ENCODE data around the gene TM4SF4. TPM values are rescaled to one million over a fixed set of nuclear protein-coding genes. Genes with fewer than 3 reads are reported as not detected.

Gene TM4SF4
- total RNA-seq, 1 experiment from 2014 or later, result 2.7 TPM

DNA sequence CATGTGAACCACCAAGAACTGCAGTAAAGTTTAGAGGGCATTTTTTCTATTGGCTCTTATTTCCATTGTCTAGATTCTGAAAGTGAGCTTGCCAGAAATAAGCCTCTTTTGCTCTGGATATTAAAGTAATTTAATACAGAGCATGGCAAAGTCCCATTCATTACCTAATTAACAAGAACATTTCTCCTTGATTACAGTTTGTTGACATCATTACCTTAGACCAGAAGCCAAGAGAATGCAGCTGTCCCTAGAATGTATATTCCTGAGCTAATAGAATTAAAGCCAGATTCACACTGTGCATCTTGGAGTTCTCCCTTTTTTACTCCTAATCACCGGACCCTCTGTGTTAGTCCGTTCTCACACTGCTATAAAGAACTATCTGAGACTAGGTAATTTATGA is 46.4 kb upstream of the TM4SF4 start:
- no peak overlapping the region for H3K4me3 ChIP-seq (ENCODE audit: low read depth, low read length)
- DNase-seq, result no peak
- Mint-ChIP-seq H3K36me3 (ENCODE audit: insufficient read depth, unreplicated experiment) (no peaks in the 10 kb centered on the region), H3K4me3 (ENCODE audit: unreplicated experiment) (no peak overlapping the region), H3K27me3 (ENCODE audit: insufficient read depth, unreplicated experiment) (no peaks in the 10 kb centered on the region), H3K27ac (ENCODE audit: unreplicated experiment) (no peak overlapping the region), H3K9me3 (ENCODE audit: unreplicated experiment) (no peaks in the 10 kb centered on the region), H3K4me1 (ENCODE audit: low read depth, unreplicated experiment) (no peaks in the 10 kb centered on the region)
- TF ChIP-seq CTCF (IDR thresholded peaks at IDR 0.05; ENCODE audit: insufficient read depth in 1 of 2, low read depth in 1 of 2, low read length in 1 of 2, severe bottlenecking in 1 of 2, unreplicated experiment in 1 of 2), result no peak
- BruUV-seq (replicated peaks), result no TSS peak
- no peaks in the 10 kb centered on the region for H3K9me3 ChIP-seq
- ChIA-PET POLR2A (no interaction called here), CTCF (no interaction called here)
- H3K36me3 ChIP-seq (ENCODE audit: control insufficient read depth, insufficient read depth, low read length), result no peaks in the 10 kb centered on the region
- no peaks in the 10 kb centered on the region for H3K4me1 ChIP-seq
- intact Hi-C loops (cut with micrococcal nuclease; ENCODE audit: unreplicated experiment), result no loop called here
- H3K27me3 ChIP-seq (replicated peaks; ENCODE audit: control insufficient read depth, insufficient read depth, low read length), result no peaks in the 10 kb centered on the region

- Mint-ChIP-seq H3K27me3 (ENCODE audit: insufficient read depth, unreplicated experiment) (no peaks in the 10 kb centered on the region), H3K36me3 (ENCODE audit: insufficient read depth, unreplicated experiment) (no peaks in the 10 kb centered on the region), H3K27ac (ENCODE audit: unreplicated experiment) (no peak overlapping the region), H3K4me3 (ENCODE audit: unreplicated experiment) (no peak overlapping the region), H3K9me3 (ENCODE audit: unreplicated experiment) (no peaks in the 10 kb centered on the region), H3K4me1 (ENCODE audit: low read depth, unreplicated experiment) (no peaks in the 10 kb centered on the region)
- intact Hi-C loops (cut with micrococcal nuclease; ENCODE audit: unreplicated experiment), result no loop called here
- POLR2A ChIA-PET, result no interaction called here
- Histone ChIP-seq H3K9me3 (no peaks in the 10 kb centered on the region), H3K36me3 (ENCODE audit: control insufficient read depth, insufficient read depth, low read length) (no peaks in the 10 kb centered on the region), H3K4me1 (no peaks in the 10 kb centered on the region), H3K27me3 (replicated peaks; ENCODE audit: control insufficient read depth, insufficient read depth, low read length) (no peaks in the 10 kb centered on the region), H3K4me3 (ENCODE audit: low read depth, low read length) (no peak overlapping the region)
- CTCF ChIA-PET, result interaction anchor here (0.7 kb wide), 1 partner anchor 937 kb away, joined by 5 read pairs; no protein-coding TSS in a partner anchor
- TF ChIP-seq CTCF (IDR thresholded peaks at IDR 0.05; ENCODE audit: insufficient read depth in 1 of 2, low read depth in 1 of 2, low read length in 1 of 2, severe bottlenecking in 1 of 2, unreplicated experiment in 1 of 2), result no peak
- BruUV-seq (replicated peaks), result no TSS peak
- DNase-seq, result no peak
These were observed 44.3 kb upstream of the TM4SF4 start for GRCh38 chr3:149430216-149430615.

DNA sequence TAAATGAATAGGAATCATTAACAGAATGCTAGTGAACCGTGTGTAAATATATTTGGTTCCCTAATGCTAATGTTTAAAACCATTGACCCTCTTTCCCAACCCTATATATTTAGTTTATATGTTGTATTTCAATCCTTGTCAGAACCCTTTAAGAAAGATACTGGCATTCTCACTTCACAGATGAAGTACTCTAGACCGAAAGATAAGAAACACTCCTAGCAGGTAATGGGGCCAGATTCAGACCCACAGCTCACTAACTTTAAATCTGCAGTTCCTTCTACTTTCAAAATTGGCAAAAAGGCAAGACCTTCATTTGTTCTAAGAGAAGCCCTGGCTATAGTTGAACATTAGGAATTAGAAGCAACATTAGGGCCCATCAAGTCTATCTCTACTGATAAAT is 42.3 kb upstream of the TM4SF4 start:
- Mint-ChIP-seq H3K4me1 (ENCODE audit: low read depth, unreplicated experiment) (no peaks in the 10 kb centered on the region), H3K36me3 (ENCODE audit: insufficient read depth, unreplicated experiment) (no peaks in the 10 kb centered on the region), H3K27ac (ENCODE audit: unreplicated experiment) (no peak overlapping the region), H3K4me3 (ENCODE audit: unreplicated experiment) (no peak overlapping the region), H3K9me3 (ENCODE audit: unreplicated experiment) (no peaks in the 10 kb centered on the region), H3K27me3 (ENCODE audit: insufficient read depth, unreplicated experiment) (no peaks in the 10 kb centered on the region)
- Histone ChIP-seq H3K36me3 (ENCODE audit: control insufficient read depth, insufficient read depth, low read length) (no peaks in the 10 kb centered on the region), H3K4me3 (ENCODE audit: low read depth, low read length) (no peak overlapping the region), H3K4me1 (no peaks in the 10 kb centered on the region), H3K9me3 (no peaks in the 10 kb centered on the region), H3K27me3 (replicated peaks; ENCODE audit: control insufficient read depth, insufficient read depth, low read length) (no peaks in the 10 kb centered on the region)
- DNase-seq, result no peak
- POLR2A ChIA-PET, result no interaction called here
- TF ChIP-seq CTCF (IDR thresholded peaks at IDR 0.05; ENCODE audit: insufficient read depth in 1 of 2, low read depth in 1 of 2, low read length in 1 of 2, severe bottlenecking in 1 of 2, unreplicated experiment in 1 of 2), result no peak
- no TSS peak for BruUV-seq (replicated peaks)
- CTCF ChIA-PET, result no interaction called here
- intact Hi-C loops (cut with micrococcal nuclease; ENCODE audit: unreplicated experiment), result no loop called here

All from Caco-2 (cell line).